Epithelial cell of proximal tubule (primary cell): Measurements from ENCODE around the gene IL21. TPM values are rescaled to one million over a fixed set of nuclear protein-coding genes. Genes with fewer than 3 reads are reported as not detected.

ENCODE experiments used
- DNase-seq: peaks from one replicate; pipeline ENCODE4 v3.0.0-alpha.2; 2011; ENCODE audit warnings: low read depth
- H3K4me3 ChIP-seq: 2 replicates; pipeline ENCODE4 v1.5.1; 2011; ENCODE audit warnings: low read depth, mild to moderate bottlenecking, low read length
- total RNA-seq: library from RNA; depleted of rRNA; stranded (reverse); fragments of >200 nt; gene quantifications from 2 replicates; pipeline ENCODE4 v1.2.3, GENCODE V29; 2015
- TF ChIP-seq, protein P1 (sequence below): conservative IDR thresholded peaks from 2 replicates; pipeline ENCODE4 v1.5.1; 2012; ENCODE audit warnings: low read depth, mild to moderate bottlenecking, low read length

Gene IL21
- total RNA-seq, 1 donor from 2014 or later: not detected

DNA sequence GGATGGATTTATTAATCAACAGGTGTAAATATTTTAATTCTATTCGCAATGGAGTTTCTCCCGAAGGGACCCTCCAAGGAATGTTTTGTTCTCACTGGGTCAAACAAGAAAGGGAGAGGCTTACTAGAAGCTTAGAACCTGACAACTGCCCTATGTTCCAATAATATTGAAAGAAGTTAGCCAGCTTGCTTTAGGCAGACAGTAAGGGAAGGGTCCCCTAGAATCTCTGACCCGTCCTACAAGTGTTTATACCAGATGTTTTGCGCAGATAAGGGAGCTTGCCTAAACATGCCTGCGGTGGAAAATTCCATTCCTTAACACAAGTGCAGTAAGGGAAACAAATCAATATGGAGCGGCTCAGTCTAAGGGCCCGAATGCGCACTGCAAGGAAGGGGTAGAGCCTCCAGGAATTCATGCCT, 17.7 kb downstream of the IL21 start:
- TF ChIP-seq, protein P1, sequence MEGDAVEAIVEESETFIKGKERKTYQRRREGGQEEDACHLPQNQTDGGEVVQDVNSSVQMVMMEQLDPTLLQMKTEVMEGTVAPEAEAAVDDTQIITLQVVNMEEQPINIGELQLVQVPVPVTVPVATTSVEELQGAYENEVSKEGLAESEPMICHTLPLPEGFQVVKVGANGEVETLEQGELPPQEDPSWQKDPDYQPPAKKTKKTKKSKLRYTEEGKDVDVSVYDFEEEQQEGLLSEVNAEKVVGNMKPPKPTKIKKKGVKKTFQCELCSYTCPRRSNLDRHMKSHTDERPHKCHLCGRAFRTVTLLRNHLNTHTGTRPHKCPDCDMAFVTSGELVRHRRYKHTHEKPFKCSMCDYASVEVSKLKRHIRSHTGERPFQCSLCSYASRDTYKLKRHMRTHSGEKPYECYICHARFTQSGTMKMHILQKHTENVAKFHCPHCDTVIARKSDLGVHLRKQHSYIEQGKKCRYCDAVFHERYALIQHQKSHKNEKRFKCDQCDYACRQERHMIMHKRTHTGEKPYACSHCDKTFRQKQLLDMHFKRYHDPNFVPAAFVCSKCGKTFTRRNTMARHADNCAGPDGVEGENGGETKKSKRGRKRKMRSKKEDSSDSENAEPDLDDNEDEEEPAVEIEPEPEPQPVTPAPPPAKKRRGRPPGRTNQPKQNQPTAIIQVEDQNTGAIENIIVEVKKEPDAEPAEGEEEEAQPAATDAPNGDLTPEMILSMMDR: no peak
- no peak for DNase-seq
- H3K4me3 ChIP-seq: no peak overlapping the region

DNA sequence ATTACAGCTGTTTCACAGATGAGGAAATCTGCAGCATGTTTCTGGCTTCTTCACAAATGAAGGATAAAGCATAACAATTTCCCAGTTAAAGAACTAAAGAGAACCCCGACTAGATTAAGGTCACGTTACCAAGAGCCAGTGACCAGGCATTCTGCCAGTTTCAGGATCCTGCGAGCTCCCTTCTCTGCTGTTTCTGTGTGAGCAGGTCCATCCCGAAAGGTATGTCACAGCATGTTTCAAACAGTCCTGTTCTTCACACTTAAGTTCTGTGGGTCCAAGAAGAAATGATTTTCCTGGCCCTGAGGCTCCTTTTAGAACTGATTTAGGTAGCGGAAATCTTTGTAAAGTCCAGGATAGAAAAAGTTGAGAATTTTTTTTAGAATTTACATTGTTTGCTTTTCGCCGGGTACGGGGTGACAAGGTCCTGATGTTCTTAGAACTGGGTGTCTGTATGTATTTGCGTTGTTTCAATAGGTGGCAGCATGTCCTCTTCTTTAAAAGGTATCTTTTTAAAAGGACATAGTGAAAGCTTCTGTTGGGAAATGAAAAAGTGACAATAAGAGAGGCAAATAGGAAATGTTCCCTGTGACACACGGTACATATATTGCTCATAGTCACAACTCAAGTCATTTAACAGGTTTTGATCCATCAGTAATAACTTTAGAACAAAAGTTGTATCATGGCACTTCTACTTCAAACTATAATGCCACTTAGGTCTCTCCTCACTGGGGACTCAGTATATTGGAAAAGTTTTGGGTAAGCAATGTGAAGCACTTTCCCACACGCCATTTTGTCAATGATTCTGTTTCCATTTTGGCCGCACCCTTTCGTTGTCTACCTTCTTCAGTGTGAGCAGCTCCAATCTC, 18.4 kb downstream of the IL21 start:
- TF ChIP-seq, protein P1: peak; percentile 69
- H3K4me3 ChIP-seq: peak overlapping the region; percentile 3
- DNase-seq: peak; percentile 29

DNA sequence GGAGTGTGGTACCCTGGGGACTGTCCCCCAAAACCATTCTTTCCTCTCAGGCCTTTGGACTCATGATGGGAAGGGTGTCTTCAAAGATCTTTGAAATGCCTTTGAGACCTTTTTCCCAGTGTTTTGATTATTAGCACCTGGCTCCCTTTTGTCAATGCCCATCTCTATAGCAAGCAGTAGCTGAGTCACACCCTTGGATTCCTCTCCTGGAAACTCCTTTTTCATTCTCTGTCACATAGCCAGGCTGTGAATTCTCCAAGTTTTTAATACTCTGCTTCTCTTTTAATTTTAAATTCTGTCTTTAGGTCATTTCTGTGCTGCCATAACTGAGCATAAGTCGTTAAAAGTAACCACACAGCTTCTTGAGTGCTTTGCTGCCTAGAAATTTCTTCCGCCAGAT, 29.7 kb downstream of the IL21 start:
- TF ChIP-seq, protein P1: no peak
- no peak for DNase-seq
- H3K4me3 ChIP-seq: no peak overlapping the region

DNA sequence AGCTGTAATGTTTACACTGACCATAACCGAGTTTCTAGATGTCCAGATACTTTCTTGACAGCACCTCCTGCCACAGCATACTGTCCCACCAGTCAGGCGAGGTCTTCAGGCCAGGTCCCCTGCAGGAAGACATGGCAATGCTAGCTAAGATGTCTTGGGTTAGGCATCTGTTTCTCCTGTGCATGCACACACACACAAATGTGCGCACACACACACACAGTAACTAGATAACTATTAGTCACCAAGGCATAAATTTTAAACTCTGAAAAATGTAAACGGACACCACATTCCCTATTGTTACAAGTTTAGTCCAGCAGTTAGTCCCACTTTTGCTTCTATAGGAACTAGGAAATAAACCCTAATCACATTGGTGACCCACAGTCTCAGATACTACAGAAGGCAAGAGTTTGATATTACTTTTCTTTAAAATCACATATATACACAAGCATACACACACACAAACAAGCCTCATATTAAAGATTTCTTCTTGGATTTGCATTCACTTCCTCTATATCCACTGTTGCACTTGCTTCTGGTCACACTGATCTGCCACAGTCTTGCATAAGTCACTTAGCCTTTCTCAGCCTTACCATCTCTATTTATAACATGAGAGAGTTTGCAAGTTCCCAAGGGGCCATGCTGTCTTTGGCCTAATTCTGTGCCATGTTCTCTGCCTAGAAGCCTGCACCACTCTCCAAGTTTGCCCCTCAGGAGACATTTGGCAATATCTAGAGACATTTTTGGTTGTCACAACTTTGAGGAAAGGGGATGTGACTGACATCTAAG, 32.2 kb downstream of the IL21 start:
- TF ChIP-seq, protein P1: no peak
- no peak for DNase-seq
- H3K4me3 ChIP-seq: no peak overlapping the region

DNA sequence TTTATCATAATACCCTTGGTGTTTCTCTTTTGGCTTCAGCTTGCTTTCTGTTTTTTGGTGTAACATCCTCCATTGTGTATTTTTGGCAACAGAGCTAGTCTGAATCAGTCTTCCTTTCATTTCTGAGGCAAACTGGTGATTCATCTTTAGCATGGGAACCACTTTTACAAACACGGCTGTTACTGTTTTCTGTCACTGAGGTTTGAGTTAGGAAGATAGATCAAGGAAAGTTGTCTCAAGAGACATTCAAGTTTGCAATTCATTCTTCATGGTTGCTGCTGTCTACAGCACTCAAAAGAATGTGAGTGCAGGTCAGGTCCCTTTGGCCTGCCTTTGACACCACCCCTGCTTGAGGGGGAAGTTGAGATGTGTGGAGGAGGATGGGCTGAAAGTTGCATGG, 36.3 kb downstream of the IL21 start:
- no peak overlapping the region for H3K4me3 ChIP-seq
- TF ChIP-seq, protein P1: no peak
- DNase-seq: no peak

DNA sequence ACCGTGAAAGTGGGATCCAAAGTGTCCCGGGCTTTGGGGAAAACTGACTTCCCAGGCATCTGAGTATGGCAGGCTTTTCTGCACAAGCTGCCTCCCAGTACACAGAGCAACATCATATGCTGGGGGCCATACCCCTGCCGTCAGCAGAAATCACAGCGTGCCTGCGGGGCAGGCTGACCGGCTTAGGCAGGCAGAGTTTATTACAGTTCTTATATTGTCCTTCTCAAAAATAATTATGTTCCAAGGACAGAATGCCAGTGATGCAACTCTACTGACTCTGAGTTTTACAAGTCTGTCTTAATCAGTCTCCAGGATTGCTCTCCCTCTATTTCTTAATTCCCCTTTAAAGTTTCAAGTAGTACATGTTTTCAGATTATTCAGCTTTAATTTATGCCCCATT, 37.0 kb downstream of the IL21 start:
- H3K4me3 ChIP-seq: no peak overlapping the region
- no peak for DNase-seq
- TF ChIP-seq, protein P1: no peak
